ENCODE measurements around the gene DTWD2.

DNA sequence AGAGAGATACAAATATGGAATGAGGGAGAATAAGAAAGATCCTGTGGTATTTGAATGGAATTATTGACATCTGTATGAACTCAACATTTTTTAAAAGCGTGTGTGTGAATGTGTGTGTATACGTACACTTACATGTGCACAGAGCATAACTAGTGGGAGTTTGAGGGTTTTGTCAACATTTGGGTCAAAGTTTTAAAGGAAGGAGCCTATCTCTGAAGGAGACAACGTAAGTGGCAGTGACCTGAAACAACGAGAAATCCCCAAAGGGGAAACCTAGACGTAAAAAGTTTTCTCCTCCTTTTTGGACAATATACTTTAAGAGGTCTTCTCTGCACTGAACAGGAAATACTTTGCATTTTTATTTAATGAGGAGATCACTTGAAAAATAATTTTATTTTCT, 40.2 kb upstream of the DTWD2 start:
- TF ChIP-seq, protein P1, sequence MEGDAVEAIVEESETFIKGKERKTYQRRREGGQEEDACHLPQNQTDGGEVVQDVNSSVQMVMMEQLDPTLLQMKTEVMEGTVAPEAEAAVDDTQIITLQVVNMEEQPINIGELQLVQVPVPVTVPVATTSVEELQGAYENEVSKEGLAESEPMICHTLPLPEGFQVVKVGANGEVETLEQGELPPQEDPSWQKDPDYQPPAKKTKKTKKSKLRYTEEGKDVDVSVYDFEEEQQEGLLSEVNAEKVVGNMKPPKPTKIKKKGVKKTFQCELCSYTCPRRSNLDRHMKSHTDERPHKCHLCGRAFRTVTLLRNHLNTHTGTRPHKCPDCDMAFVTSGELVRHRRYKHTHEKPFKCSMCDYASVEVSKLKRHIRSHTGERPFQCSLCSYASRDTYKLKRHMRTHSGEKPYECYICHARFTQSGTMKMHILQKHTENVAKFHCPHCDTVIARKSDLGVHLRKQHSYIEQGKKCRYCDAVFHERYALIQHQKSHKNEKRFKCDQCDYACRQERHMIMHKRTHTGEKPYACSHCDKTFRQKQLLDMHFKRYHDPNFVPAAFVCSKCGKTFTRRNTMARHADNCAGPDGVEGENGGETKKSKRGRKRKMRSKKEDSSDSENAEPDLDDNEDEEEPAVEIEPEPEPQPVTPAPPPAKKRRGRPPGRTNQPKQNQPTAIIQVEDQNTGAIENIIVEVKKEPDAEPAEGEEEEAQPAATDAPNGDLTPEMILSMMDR (IDR thresholded peaks at IDR 0.05; ENCODE audit: low read length) = no peak
- no peak for TF ChIP-seq EZH2 (IDR thresholded peaks at IDR 0.05; ENCODE audit: borderline replicate concordance, low read length)
